ENCODE data around the gene GNG13.
"Not testable (repeated sequence)": the region's sequence is repeated elsewhere in the genome, so short reads cannot be mapped to it uniquely, and the experiment has no call there.

The GNG13 gene, protein sequence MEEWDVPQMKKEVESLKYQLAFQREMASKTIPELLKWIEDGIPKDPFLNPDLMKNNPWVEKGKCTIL

DNA sequence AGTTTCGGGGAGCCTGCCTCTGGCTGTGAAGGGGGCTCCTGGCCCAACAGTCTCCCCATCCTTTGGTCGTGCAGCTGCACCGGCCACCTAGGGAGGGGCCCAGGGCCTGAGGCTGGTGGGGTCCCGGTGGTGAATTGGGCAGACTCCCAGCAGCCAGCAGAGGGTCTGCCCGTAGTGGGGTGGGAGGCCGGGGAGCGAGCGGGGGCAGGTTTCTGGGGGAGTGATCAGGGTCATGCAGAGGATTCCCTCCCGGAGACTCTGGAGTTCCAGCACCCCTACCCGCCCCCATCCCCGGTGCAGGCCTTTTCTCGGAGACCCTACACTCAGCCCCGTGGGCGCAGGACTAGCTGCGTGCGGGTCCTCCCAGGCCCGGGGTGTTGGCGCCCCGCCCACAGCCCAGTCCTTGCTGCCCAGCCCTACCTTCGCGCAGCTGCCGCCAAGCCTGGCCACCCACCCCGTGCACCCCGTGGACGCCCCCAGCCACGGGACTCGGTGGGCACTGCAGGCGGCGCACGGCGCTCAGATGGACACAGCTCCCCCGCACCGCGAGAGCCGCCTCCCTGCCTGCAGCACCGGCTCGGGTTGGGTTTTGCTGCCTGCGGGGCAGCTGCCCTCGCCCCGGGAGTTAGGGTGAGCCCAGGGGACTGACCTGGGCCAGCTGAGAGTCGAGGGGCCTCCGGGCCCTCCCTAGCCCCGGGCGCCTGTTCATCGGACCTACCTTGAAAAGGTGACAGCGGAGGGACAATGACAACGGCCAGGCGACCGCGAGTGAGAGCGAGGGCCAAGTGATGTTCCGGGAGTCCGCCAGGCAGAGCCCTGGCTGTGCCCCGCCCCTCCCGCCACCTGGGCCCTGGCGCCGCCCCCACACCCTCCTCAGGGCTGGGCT, at the start of gene GNG13:
GNG13 (minus strand) TSS at position 787 of the 886 bp plus-strand sequence. CDS start 1,657 bp downstream, outside the sequence.
- no peak for DNase-seq

DNA sequence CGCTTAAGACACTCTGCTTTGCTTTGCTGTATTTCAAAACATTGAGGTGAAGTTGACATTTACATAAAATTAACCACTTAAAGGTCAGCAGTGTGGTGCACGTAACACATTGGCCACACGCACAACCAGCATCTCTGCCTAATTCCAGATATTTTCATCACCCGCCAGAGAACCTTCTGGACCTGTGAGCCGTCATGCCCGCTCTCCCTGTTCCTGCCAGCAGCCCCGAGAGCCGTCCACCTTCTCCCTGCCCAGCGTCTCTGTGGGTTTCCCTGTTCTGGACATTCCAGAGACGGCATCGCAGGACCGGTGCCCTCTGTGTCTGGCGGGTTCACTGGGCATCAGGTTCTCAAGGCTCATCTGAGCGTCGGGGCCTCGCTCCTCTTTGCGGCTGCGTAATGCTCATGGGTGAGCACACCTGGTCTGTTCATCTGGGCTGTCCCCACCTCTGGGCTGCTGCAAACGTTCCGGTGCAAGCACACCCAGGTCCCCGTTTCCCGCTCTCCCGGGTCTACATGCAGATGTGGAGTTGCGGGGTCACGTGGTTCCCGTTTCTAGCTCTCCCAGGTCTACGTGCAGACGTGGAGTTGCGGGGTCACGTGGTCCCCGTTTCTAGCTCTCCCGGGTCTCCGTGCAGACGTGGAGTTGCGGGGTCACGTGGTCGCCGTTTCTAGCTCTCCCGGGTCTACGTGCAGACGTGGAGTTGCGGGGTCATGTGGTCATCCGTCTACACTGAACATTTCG, 48.1 kb upstream of the GNG13 start:
- no peak for DNase-seq

DNA sequence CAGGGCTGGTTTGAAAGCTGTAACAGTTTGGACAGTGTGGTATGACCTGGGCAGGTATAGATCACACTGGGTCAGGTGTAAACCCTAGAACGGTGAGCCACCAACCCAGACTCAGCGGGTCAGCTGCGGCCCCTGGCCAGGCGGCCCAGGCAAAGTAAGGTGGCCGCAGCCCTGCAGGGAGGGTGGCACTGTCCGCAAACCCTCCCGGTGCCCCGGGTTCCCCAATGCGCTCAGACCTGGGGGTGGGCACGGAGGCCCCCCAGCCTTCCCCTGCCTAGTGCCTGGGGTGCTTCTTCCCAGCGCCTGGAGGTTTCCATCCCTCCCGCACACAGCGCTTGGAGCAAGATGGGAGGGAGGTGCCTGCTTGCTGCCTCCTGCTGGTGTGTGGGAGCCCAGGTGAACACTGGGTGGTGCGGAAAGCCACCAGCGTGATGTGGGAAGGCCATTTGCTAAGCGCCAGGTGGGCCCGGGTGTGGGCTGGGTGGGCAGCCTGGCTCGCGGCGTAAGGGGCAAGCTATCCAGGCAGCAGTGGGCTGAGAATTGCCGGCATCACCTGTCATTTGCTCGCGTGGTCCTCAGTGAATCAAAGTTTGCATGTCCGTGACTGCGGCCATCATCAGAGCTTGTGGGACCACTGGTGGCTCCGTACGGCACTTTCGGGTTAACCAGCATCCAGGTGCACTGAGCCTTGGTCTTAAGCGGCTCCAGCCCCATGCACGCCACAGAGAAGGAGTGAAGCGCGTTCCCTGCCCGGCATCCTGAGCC, 47.3 kb upstream of the GNG13 start:
- no peak for DNase-seq

DNA sequence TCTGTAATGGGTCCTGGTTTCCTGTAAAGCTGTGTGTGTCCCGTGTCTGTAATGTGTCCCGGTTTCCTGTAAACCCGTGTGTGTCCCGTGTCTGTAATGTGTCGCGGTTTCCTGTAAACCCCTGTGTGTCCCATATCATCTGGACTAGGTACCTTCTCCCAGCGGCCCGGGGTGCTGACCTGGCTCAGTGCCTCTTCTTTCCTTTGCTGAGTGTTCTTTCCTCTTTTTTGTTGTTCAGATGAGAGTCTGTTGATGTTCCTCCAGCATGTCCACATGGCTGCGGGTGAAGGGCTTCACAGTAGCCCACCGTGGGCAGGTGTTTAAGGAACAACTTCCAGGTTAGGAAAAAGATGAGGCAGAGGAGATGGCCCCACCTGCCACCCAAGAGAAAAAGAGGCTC, 46.6 kb upstream of the GNG13 start:
- no peak for DNase-seq

DNA sequence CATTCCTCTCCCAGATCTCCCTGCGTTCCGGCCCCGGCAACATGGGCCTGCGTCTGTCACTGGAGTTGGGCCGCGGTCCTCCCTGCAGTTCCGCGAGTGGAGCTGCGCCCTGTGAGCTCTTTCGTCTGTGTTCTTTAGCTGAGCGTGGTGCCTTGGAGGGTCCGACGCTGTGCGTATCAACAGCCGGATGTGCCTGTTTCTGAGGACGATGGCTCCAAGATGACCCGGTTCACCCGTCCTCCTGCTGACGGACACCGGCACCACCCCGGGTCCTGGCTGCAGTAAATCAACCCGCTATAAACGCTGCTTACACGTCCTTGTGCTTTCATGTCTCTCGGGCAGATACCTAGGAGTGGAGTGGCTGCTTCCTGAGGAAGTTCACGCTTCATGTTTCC, 44.8 kb upstream of the GNG13 start:
- no peak for DNase-seq

DNA sequence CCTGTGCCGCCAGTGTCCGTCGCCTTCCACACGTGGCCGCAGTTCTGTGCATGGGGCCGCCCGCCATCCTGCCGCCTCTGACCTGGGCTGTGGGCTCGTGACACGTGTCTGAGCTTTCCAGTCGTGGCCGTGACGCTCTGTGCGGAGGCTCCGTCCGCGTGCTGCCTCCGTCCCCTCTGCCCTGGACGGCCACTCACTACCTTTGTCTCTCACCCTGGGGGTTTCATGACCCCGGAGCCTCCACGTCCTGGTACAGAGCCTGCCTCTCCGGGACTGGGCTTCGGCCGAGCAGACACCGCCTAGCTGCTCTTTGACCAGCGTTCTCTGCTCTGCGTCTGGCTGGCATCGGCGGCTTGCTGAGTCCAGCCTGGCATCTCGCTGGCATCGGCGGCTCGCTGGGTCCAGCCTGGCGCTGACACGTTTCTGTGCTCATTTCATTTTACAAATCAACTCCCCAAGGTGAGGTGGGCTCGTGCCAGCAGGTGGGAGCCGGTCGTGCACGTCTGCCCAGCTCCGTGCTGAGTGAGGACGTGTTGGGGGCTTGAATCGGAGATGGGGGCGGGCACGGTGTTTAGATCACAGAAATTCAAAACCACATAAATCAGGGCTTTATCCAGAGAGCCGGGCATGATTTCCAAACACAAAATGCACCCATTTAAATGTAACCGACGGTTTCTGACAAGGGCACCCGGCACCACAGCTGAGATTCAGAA, 44.3 kb upstream of the GNG13 start:
- no peak for DNase-seq

DNA sequence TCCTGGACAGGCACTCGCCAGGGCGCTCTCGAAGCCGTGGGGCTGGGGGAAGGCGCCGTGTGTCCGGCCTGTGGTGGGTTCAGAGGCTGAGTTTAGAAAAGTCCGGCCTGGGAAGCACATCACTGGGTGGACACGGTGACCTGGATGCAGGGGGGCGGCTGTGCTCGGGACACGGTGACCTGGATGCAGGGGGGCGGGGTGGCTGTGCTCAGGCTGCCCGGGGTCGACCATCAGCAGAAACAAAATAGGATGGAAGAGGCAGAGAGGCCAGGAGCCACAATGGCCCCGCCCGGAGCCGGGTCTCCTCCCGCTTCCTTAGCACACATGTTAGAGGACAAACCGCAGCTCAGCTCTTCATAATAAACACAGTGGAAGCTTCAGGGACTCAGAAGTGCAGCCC, 43.2 kb upstream of the GNG13 start:
- no peak for DNase-seq

DNA sequence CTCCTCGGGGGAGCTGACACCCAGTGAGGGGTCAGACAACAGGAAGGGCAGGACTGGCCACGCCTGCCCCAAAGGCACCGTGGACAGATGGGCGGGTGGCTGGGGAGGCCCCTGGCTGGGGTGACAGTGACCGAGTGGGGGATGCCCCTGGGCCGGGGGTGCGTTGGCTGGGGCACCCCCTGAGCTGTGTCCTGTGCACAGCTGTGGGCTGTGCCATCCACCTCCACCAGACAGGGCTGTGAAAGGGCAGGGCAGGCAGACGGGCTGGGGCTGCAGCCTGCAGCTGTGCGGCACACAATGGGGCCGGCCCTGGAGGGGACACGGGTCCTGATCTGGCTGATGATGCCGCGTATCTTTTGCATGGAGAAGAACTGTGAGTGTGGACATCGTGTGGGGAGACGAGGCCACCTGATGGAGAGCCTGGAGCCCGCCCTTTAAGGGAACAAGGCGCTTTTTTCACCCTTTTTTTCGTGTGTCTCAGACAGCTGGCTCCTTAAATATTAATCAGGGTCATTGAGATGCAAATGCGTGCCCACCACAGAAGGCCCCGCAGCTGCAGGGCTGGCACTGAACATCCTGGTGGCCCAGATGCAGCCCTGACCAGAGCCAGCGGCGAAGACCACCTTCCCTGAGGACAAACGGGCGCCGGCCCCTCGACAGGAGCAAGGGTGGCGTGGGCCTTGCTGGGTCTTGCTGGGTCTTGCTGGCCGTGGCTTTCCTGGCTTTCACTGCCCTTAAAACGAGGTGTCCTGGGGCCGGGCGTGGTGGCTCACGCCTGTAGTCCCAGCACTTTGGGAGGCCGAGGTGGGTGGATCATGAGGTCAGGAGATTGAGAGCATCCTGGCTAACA, 42.4 kb upstream of the GNG13 start:
- no peak for DNase-seq

DNA sequence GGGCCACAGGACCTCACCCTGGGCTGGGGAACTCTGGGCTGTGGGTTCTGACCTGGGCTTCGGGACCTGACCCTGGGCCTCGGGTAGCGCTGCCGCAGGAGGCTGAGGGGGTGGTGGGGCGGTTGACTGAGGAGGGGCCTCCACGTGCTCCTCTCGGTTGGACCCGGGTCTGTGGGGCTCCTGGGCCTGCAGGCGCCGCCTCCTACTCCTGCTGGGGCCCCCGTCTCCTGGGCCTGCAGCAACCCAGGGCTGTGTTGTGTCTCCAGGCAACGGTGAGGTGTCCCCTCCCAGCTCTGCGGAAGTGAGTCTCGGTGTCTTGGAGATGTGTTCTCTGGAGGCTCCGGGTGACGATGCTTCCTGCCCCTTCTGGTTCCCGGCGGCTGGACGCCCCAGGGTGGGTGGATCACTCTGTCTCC, 41.5 kb upstream of the GNG13 start:
- no peak for DNase-seq

DNA sequence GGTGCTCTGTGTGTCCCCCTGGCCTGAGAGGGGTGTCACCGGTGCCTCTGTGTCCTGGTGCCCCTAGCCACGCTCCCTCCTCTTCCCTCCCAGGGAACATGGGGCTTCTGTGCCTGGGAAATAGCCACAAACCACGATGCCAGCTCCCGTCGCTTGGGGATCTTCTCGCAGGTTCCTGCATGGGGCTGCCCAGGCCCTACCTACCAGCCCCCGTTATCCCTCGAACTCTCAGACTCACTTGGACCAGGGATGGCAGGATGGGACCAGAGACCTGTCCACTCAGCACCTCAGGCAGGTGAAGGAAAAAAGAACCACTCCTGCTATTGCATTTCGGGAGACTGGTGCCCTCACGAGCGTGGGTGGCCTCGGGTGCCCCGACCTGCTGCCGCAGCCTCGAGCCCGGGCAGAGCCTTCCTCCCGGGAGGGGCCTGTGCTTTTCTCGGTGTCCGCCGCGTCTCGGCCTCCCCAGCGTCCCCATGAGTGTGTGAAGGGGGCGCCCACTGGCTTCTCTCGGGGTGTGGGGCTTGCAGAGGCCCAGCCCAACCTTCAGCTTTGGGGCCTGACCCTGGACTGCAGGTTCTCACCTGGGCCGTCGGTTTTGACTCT, 41.0 kb upstream of the GNG13 start:
- no peak for DNase-seq

DNA sequence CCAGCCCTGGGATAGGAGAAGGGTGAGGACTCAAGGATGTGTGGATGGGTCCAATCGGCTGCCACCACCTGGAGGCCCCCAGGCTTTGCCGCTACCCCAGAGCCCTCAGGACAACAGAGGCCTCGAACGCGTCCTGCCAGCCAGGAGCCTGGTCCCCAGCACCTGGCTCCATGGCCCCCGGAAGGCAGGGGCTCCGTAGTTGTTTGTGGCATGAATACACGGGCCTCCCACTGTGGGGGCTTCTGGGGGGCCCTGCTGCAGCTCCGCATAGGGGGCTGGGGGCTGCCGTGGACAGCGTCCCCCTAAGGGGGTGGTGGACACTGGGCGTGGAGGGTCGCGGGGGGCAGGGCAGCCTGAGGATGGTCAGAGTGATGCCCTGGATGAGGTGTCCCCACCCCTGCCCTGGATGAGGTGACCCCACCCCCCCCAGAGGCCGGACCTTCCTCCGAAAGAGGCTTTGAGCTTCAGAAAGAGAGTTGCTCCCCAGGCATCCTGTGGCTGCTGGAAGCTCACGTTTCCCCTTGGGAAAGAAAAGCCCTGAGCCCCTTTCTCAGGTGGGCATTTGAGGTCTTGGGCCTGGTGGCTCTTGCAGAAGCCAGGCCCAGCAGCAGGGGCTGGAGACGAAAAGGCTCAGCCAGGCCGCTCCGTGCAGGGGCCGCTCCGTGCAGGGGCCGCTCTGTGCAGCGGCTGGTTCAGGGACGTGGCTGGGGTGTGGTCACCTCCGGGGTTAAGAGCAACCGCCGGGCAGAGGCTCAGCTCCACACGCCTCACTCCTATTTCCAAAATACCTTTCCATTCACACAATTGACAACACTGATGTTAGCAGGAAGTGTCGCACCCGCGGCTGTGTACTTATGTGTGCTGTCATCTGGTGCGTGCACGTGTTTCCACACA, 40.3 kb upstream of the GNG13 start:
- DNase-seq: no peak

DNA sequence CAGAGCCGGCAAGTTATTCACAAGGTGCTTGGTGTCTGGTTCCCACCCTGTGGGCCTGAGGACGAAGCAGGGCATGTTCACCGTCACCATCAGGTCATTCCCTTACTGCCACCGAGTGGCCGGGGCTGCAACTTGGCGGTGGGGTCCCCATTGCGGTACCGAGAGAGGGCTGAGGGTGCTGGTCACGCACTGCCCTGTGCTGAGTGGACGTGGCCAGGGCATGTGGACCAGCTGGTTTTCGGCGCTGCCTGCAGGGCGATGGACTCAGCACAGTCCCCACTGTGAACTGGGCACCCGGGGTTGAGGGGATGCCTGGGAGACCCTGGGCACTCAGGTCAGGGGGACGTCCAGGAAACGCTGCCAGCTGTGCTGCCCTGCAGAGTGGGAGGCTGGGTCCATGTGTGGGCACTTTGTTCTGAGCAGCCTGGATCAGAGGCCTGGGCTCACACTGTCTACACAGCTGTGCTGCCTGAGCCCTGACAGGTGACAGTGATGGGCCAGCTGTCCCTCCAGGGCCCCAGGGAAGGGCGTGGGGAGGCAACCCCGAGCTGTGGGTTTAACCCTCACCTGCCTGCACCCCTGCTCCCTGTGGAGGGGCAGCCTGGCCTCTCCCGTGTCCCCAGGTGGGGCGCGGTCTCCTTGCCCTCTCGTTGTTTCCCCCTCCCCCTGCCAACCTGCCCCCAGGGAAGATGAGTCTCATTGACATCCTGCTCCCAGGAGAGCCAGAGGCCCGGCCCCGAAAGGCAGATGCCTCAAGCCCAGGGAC, 39.3 kb upstream of the GNG13 start:
- DNase-seq: no peak

DNA sequence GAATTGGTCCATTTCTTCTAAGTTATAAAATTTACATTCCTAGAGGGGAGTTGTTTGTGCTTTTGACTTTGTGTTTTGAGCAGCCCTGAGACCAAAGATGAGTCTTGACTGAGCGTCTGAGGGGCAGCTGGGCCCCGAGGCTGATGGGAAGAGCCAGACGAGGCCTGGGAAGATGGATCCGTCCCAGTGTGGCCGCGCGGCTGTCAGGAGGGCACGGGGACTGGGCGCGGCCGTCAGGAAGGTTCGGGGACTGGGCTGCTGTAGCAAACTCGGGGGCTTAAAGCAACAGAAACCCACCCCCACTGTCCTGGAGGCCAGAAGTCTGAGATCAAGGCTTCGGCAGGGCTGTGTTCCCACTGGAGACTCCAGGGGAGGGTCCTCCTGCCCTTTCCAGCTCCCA, 38.2 kb upstream of the GNG13 start:
- DNase-seq: no peak

DNA sequence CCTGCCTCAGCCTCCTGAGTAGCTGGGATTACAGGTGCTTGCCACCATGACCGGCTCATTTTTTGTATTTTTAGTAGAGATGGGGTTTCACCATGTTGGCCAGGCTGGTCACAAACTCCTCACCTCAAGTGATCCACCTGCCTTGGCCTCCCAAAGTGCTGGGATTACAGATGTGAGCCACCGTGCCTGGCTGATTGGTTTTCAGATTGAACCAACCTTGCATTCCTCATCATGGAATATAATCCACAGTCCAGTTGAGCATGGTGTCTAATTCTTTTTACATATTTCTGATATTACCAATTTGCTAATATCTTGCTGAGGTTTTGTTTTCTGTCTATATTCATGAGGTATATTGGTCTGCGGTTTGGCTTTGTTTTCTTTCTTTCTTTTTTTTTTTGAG, 36.3 kb upstream of the GNG13 start:
- not testable (repeated sequence) for DNase-seq

DNA sequence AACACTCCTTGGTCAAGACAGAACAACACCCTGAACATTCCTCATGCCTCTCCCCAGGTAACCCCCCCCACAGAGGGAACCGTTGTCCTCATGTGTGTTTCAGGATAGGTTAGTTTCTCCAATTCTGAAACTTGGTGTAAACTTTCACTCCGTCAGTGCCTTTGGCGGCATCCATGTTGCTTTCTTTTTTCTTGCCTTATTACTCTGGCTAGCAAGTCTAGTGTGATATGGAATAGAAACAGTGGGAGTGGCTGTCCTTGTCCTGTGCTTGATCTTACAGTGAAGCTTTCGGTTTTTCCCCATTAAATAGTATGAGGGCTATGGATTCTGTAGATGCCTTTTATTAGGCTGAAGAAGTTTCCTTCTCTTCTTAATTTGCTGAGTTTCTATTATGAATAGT, 35.7 kb upstream of the GNG13 start:
- DNase-seq: no peak

DNA sequence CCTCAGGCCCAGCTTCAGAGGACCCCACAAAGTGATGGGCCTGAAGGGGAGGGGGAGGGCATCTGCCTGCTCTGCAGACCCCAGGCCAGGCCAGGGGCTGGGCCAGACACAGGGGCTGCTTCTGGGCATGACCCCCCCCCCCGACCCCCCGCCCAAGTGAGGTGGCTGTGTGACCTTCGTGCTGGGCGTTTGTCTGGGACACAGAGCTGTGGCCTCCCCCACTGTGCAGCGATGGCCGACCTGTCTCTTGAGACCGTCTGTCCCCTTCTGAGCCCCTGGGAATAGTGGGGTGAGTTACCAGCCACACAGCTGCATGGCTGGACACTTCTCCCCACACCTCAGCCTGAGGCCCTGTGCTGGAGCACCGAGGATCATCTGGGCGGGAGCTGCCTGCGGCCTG, 34.8 kb upstream of the GNG13 start:
- DNase-seq: no peak

DNA sequence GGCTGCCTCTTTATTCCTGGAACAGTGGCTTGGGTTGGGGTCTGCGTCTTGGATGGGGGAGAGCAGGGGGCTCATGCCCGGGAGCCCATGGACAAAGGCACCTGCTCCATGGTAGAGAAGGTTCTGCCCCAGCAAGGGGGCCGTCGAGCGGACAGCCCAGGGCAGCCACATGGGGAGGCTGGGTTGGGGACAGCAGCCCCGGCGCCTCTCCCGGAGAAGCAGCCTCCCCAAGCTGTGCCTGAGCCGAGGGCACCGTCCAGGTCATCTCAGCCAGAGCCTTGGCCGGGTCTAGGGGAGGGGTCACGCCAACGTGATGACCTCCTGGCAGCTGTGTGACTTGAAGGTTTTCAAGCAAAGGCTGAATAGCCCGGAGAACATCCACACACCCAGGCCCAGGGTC, 32.9 kb upstream of the GNG13 start:
- DNase-seq: no peak

DNA sequence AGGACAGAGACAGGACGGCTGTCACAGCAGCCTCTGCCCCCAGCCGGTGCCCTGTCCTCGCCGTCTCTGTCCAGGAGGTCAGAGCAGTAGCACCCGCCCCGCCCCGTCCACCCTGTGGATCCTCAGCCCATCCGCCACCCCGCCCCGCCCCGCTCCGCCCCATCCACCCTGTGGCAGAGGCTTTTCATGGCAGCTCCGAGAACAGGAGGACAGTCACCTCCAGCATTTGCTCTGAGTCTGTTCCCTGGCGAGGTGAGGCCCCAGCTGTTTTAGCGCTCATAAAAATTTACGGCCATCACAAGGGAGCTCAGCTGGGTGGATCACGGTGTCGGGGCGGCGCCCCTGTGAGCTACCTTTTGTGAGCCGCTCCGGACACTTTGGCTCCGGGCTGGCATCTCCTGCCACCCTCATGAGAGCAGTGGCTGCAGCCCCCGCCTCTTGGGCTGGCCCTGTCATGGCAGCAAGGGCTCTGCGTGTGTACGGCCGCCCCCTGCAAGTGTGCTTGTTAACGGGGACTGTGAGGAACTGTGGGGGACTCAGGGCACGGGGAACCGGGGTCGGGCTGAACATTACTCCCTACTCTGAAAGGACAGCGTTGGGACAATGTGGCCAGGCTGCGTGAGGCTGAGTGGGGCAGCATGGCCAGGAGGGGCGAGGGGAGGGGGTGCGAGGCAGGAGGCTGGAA, 32.3 kb upstream of the GNG13 start:
- DNase-seq: no peak
